A549 (cell line): ENCODE measurements around the gene ASCL5.

Experiments
- CBX2 ChIP-seq: fragments of 200-600 bp; sonication (generic); IDR thresholded peaks from 2 replicates; pipeline ENCODE4 v1.6.1; 2016; ENCODE audit warnings: low read depth, mild to moderate bottlenecking, borderline replicate concordance
- CTCF ChIP-seq: fragments of >200 bp; sonication (Bioruptor Twin); formaldehyde crosslinking; IDR thresholded peaks from 3 replicates; pipeline ENCODE4 v1.5.1; 2016
- EP300 ChIP-seq, 2 experiments: fragments of >200 bp; sonication (Bioruptor Twin); formaldehyde crosslinking; IDR thresholded peaks; 2 replicates in 1 of 2; 3 replicates in 1 of 2; pipeline ENCODE4 v1.6.1; 2016 to 2017
- ESRRA ChIP-seq: fragments of 150-350 bp; IDR thresholded peaks from 2 replicates; pipeline ENCODE4 v1.6.1; 2014; ENCODE audit warnings: mild to moderate bottlenecking, low read length, borderline replicate concordance
- JUNB ChIP-seq: fragments of >200 bp; sonication (Bioruptor Twin); formaldehyde crosslinking; IDR thresholded peaks from 2 replicates; pipeline ENCODE4 v1.6.1; 2016
- KDM1A ChIP-seq: fragments of 200-600 bp; sonication (generic); IDR thresholded peaks from 2 replicates; pipeline ENCODE4 v1.6.1; 2016; ENCODE audit warnings: low read depth, mild to moderate bottlenecking
- NFE2L2 ChIP-seq: fragments of 150-350 bp; conservative IDR thresholded peaks from 2 replicates; pipeline ENCODE4 v1.6.1; 2014; ENCODE audit warnings: low read length
- POLR2A ChIP-seq: IDR thresholded peaks from 2 replicates; pipeline ENCODE4 v1.6.1; 2012; ENCODE audit warnings: mild to moderate bottlenecking, low read length
- ZFP36 ChIP-seq: fragments of 450-650 bp; IDR thresholded peaks from 2 replicates; pipeline ENCODE4 v1.6.1; 2014; ENCODE audit warnings: borderline replicate concordance; ENCODE audit not compliant: partially characterized antibody

DNA sequence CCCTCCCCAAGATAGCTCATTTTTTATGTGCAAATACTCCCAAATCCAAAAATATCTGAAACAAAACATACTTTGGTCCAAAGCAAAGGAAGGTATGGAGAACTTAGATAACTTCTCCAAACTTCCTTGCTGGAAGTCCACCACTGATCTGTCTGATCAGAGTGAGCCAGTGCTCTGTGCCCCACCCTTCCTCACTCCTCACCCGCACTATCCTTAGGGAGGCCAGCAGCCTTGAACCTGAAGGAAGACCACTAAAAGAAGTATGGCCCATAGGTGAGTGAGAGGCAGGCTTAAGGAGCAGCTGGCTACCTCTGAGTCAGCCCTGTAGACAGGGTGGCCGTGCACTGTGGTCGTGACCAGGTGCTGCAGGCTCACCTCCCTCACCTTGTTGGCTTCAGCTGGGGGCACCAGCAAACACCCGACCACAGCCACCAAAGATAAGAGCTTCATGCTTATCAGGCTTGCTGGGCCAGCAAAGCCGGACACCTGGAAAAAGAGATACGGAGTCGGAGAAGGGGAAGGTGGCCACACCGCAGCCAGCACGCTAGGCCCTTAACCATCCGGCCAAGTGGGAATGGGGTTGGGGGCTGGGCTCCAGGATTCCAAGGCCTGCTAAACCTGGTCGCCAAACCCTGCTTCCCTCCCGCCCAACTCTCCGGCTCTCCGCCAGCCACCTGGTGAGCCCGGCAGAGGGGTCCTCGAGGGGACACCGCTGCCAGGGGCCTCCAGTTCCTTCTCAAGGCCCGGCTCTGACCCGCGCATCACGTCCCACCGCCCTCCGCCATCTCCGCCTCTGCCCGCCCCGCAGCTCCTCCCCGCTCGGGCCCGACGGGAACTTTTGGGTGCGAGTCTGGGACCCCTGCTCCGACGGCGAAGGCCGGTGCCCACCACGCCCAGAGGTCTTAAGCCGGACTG is 26.7 kb upstream of the ASCL5 start:
- TF ChIP-seq POLR2A, result no peak; the same call in 1 of the 2 replicates
- no peak for TF ChIP-seq NFE2L2
- TF ChIP-seq CTCF, result no peak
- no peak for TF ChIP-seq ZFP36
- TF ChIP-seq JUNB, result no peak
- TF ChIP-seq EP300 (IDR thresholded peaks at IDR 0.05), result no peak
- no peak for TF ChIP-seq ESRRA
- no peak for TF ChIP-seq CBX2
- no peak for TF ChIP-seq KDM1A
